Mesothelial cell of epicardium (in vitro differentiated cells): Measurements from ENCODE around the gene RASGRF2. TPM values are rescaled to one million over a fixed set of nuclear protein-coding genes. Genes with fewer than 3 reads are reported as not detected.
A peak's percentile ranks its signal among the peaks of the same experiment; 100 is the strongest.

Experiments
- DNase-seq, 2 experiments: peaks; one replicate each; pipeline ENCODE4 v3.0.0; 2021; ENCODE audit warnings: low spot score in 2 of 2; ENCODE audit not compliant: unreplicated experiment in 2 of 2
- H3K27ac Mint-ChIP-seq: 2 replicates; pipeline ENCODE4 v1.8.0; 2021; ENCODE audit warnings: mixed read lengths
- H3K27me3 Mint-ChIP-seq: 2 replicates; pipeline ENCODE4 v1.8.0; 2021; ENCODE audit warnings: low read depth, mixed read lengths
- H3K36me3 Mint-ChIP-seq: 2 replicates; pipeline ENCODE4 v1.8.0; 2021; ENCODE audit warnings: mixed read lengths
- H3K4me1 Mint-ChIP-seq: 2 replicates; pipeline ENCODE4 v1.8.0; 2021; ENCODE audit warnings: mixed read lengths
- H3K4me3 Mint-ChIP-seq: 2 replicates; pipeline ENCODE4 v1.8.0; 2021; ENCODE audit warnings: mild to moderate bottlenecking, moderate library complexity, mixed read lengths
- H3K9me3 Mint-ChIP-seq: 2 replicates; pipeline ENCODE4 v1.8.0; 2021; ENCODE audit warnings: mixed read lengths
- CTCF ChIP-seq: fragments of 200-600 bp; sonication (generic); IDR thresholded peaks from one replicate; pipeline ENCODE4 v1.5.0; 2021; ENCODE audit warnings: antibody characterized with exemption; ENCODE audit not compliant: unreplicated experiment
- total RNA-seq: library from RNA; stranded (reverse); gene quantifications from 3 replicates; pipeline ENCODE4 v1.2.1, GENCODE V29; 2021

RASGRF2 gene
- total RNA-seq, 1 donor from 2014 or later: 5.7 TPM

- no peak overlapping the region for H3K27ac Mint-ChIP-seq
Observed at GRCh38 chr5:81246697-81247096, 286.5 kb downstream of the RASGRF2 start.

GRCh38 chr5:81247441-81247972, 287.3 kb downstream of the RASGRF2 start:
- no peak overlapping the region for H3K4me3 Mint-ChIP-seq
- H3K36me3 Mint-ChIP-seq: peaks cover 11% of the 10 kb centered on the region
- H3K27ac Mint-ChIP-seq: peak overlapping the region; percentile 13
- H3K4me1 Mint-ChIP-seq: peaks cover 11% of the 10 kb centered on the region
- peaks cover 10% of the 10 kb centered on the region for H3K9me3 Mint-ChIP-seq
- no peak for DNase-seq
- no peaks in the 10 kb centered on the region for H3K27me3 Mint-ChIP-seq
- no peak for TF ChIP-seq CTCF

More at GRCh38 chr5:81246697-81247096, 286.5 kb downstream of the RASGRF2 start:
- H3K4me3 Mint-ChIP-seq: no peak overlapping the region
- peaks cover 10% of the 10 kb centered on the region for H3K9me3 Mint-ChIP-seq
- no peak for TF ChIP-seq CTCF
- DNase-seq: no peak
- peaks cover 12% of the 10 kb centered on the region for H3K4me1 Mint-ChIP-seq
- peaks cover 11% of the 10 kb centered on the region for H3K36me3 Mint-ChIP-seq
- no peaks in the 10 kb centered on the region for H3K27me3 Mint-ChIP-seq

- Mint-ChIP-seq H3K4me3 (no peak overlapping the region), H3K27me3 (no peaks in the 10 kb centered on the region), H3K4me1 (peaks cover 11% of the 10 kb centered on the region), H3K9me3 (peaks cover 10% of the 10 kb centered on the region), H3K36me3 (peaks cover 11% of the 10 kb centered on the region), H3K27ac (no peak overlapping the region)
- no peak for TF ChIP-seq CTCF
- DNase-seq: no peak
Observed at GRCh38 chr5:81249240-81249639, 289.1 kb downstream of the RASGRF2 start.

- no peak overlapping the region for H3K27ac Mint-ChIP-seq
- no peak for DNase-seq
- peaks cover 11% of the 10 kb centered on the region for H3K4me1 Mint-ChIP-seq
- H3K27me3 Mint-ChIP-seq: no peaks in the 10 kb centered on the region
- TF ChIP-seq CTCF: no peak
- H3K36me3 Mint-ChIP-seq: peaks cover 11% of the 10 kb centered on the region
- H3K9me3 Mint-ChIP-seq: peaks cover 10% of the 10 kb centered on the region
- H3K4me3 Mint-ChIP-seq: no peak overlapping the region
Observed at GRCh38 chr5:81250004-81250403, 289.8 kb downstream of the RASGRF2 start.

- Mint-ChIP-seq H3K9me3 (peaks cover 10% of the 10 kb centered on the region), H3K4me1 (peaks cover 3% of the 10 kb centered on the region), H3K4me3 (no peak overlapping the region), H3K27ac (no peak overlapping the region), H3K27me3 (no peaks in the 10 kb centered on the region), H3K36me3 (peaks cover 11% of the 10 kb centered on the region)
- TF ChIP-seq CTCF: no peak
- no peak for DNase-seq
Observed at GRCh38 chr5:81251922-81252321, 291.8 kb downstream of the RASGRF2 start.

GRCh38 chr5:81252904-81253303, 292.7 kb downstream of the RASGRF2 start:
- DNase-seq: no peak
- Mint-ChIP-seq H3K9me3 (peaks cover 10% of the 10 kb centered on the region), H3K4me1 (no peaks in the 10 kb centered on the region), H3K27me3 (no peaks in the 10 kb centered on the region), H3K36me3 (peaks cover 11% of the 10 kb centered on the region), H3K4me3 (no peak overlapping the region), H3K27ac (no peak overlapping the region)
- no peak for TF ChIP-seq CTCF
